GM12878 (cell line): ENCODE data around the gene PLXND1. TPM values are rescaled to one million over a fixed set of nuclear protein-coding genes. Genes with fewer than 3 reads are reported as not detected.

Experiments used
- ATAC-seq: fragments of 200-7000 bp; cut with Tn5 transposase; 3 replicates; pipeline ENCODE4 v1.9.1; 2020; ENCODE audit warnings: mild to moderate bottlenecking, moderate library complexity
- BruUV-seq: library from RNA; stranded (reverse); fragments of 400-500 nt; replicated peaks from 2 replicates; lab custom pipeline; 2021; lab: Mats Ljungman, UMichigan
- CTCF ChIA-PET: fragments of 300-600 bp; sonication (Branson Sonifier 250); formaldehyde crosslinking; extraction: SDS; loops from one replicate; lab custom pipeline; 2021; ENCODE audit warnings: inconsistent platforms; lab: Yijun Ruan, JAX
- POLR2A ChIA-PET: fragments of 350-600 bp; formaldehyde crosslinking; extraction: SDS; loops from one replicate; lab custom pipeline; 2021; ENCODE audit warnings: inconsistent platforms; lab: Charles Lee
- RAD21 ChIA-PET: fragments of 300-600 bp; sonication (Branson Sonifier 250); formaldehyde crosslinking; loops from one replicate; lab custom pipeline; 2023; ENCODE audit warnings: antibody characterized with exemption; ENCODE audit not compliant: unreplicated experiment; lab: Charles Lee
- SMC1A ChIA-PET: fragments of 300-600 bp; sonication (Branson Sonifier 250); formaldehyde crosslinking; loops from one replicate; lab custom pipeline; 2023; ENCODE audit not compliant: unreplicated experiment, uncharacterized antibody; lab: Charles Lee
- DNase-seq: peaks from one replicate; pipeline ENCODE4 v3.0.0-alpha.2; 2011; ENCODE audit warnings: low read depth, low spot score
- FAIRE-seq: peaks from 3 replicates; lab custom pipeline; 2011; peaks lifted over from hg19 to GRCh38; lab: Jason Lieb, UNC
- H2AFZ ChIP-seq: 2 replicates; pipeline ENCODE4 v1.6.0; 2011; ENCODE audit warnings: low read depth, low read length, control low read depth; ENCODE audit not compliant: control insufficient read depth
- H3K27ac ChIP-seq: 2 replicates; pipeline ENCODE4 v1.5.1; 2011; ENCODE audit warnings: control low read depth; ENCODE audit not compliant: control insufficient read depth, insufficient read depth
- H3K27me3 ChIP-seq, 2 experiments: replicated peaks in 1 of 2; 2 replicates each; pipeline versions ENCODE4 v1.6.0 to v1.6.1; 2011; ENCODE audit warnings: low read length in 1 of 2; ENCODE audit not compliant: control insufficient read depth in 2 of 2, insufficient read depth in 2 of 2
- H3K36me3 ChIP-seq, 2 experiments: 2 replicates each; pipeline ENCODE4 v1.5.1; 2011; ENCODE audit warnings: low read length in 1 of 2; ENCODE audit not compliant: control insufficient read depth in 2 of 2, insufficient read depth in 2 of 2
- H3K4me1 ChIP-seq: 2 replicates; pipeline ENCODE4 v1.6.1; 2011; ENCODE audit warnings: mild to moderate bottlenecking, low read length, moderate library complexity, mixed read lengths; ENCODE audit not compliant: control insufficient read depth, insufficient read depth
- H3K4me2 ChIP-seq: 2 replicates; pipeline ENCODE4 v1.6.0; 2011; ENCODE audit warnings: control low read depth; ENCODE audit not compliant: control insufficient read depth, insufficient read depth
- H3K4me3 ChIP-seq: fragments of 200-600 bp; sonication (generic); 2 replicates; pipeline ENCODE4 v1.5.1; 2016
- H3K79me2 ChIP-seq: 2 replicates; pipeline ENCODE4 v1.6.0; 2011; ENCODE audit warnings: low read length; ENCODE audit not compliant: control insufficient read depth, insufficient read depth
- H3K9ac ChIP-seq: 2 replicates; pipeline ENCODE4 v1.8.0; 2011; ENCODE audit warnings: low read length, control low read depth, mixed read lengths; ENCODE audit not compliant: control insufficient read depth, insufficient read depth
- H3K9me3 ChIP-seq: replicated peaks from 3 replicates; pipeline ENCODE4 v1.5.1; 2011; ENCODE audit warnings: mild to moderate bottlenecking, low read length; ENCODE audit not compliant: control insufficient read depth, insufficient read depth
- H4K20me1 ChIP-seq: 2 replicates; pipeline ENCODE4 v1.6.0; 2011; ENCODE audit not compliant: control insufficient read depth, insufficient read depth
- ASH2L ChIP-seq: fragments of 300-600, 200-600 bp; sonication (generic); IDR thresholded peaks from 2 replicates; pipeline ENCODE4 v1.6.1; 2017; ENCODE audit warnings: low read depth, mild to moderate bottlenecking, borderline replicate concordance
- EGR1 ChIP-seq, 2 experiments: IDR thresholded peaks; 1 replicate in 1 of 2; 2 replicates in 1 of 2; pipeline ENCODE4 v1.6.1; 2011 to 2012; ENCODE audit warnings: low read depth in 2 of 2, low read length in 2 of 2, borderline replicate concordance in 1 of 2, mild to moderate bottlenecking in 1 of 2, moderate library complexity in 1 of 2
- EZH2 ChIP-seq: IDR thresholded peaks from 2 replicates; pipeline ENCODE4 v1.6.1; 2012; ENCODE audit warnings: low read depth, mild to moderate bottlenecking, control low read depth, inconsistent platforms, low read length, borderline replicate concordance; ENCODE audit not compliant: control insufficient read depth
- IKZF1 ChIP-seq: fragments of 450-650 bp; conservative IDR thresholded peaks from 2 replicates; pipeline ENCODE4 v1.6.1; 2017; ENCODE audit warnings: antibody characterized with exemption, mild to moderate bottlenecking
- JUNB ChIP-seq: IDR thresholded peaks from 2 replicates; pipeline ENCODE4 v1.6.1; 2016; ENCODE audit warnings: antibody characterized with exemption, mild to moderate bottlenecking
- MEF2A ChIP-seq: IDR thresholded peaks from 2 replicates; pipeline ENCODE4 v1.6.1; 2011; ENCODE audit warnings: low read depth, mild to moderate bottlenecking, low read length, moderate library complexity; ENCODE audit not compliant: insufficient read depth
- NR2C2 ChIP-seq: IDR thresholded peaks from 2 replicates; pipeline ENCODE4 v1.6.1; 2011; ENCODE audit warnings: borderline replicate concordance, low read depth; ENCODE audit not compliant: control insufficient read depth, insufficient read length
- PKNOX1 ChIP-seq: fragments of 450-650 bp; IDR thresholded peaks from 2 replicates; pipeline ENCODE4 v1.6.1; 2016; ENCODE audit warnings: mild to moderate bottlenecking
- POLR2AphosphoS5 ChIP-seq: IDR thresholded peaks from 2 replicates; pipeline ENCODE4 v1.6.1; 2011; ENCODE audit warnings: mild to moderate bottlenecking, low read length, inconsistent platforms
- SRF ChIP-seq, 2 experiments: IDR thresholded peaks; 2 replicates each; pipeline ENCODE4 v1.6.1; 2011; ENCODE audit warnings: low read depth in 2 of 2, low read length in 2 of 2, mild to moderate bottlenecking in 1 of 2, moderate library complexity in 1 of 2
- TCF12 ChIP-seq: IDR thresholded peaks from 2 replicates; pipeline ENCODE4 v1.6.1; 2011; ENCODE audit warnings: low read depth, mild to moderate bottlenecking, low read length
- ZBTB40 ChIP-seq: fragments of 450-650 bp; IDR thresholded peaks from 2 replicates; pipeline ENCODE4 v1.6.1; 2016; ENCODE audit warnings: mild to moderate bottlenecking, moderate library complexity, borderline replicate concordance
- WGBS: methylation state at CpG from one replicate; pipeline ENCODE4 v1.1.6; 2016; ENCODE audit warnings: low lambda C conversion rate; ENCODE audit not compliant: insufficient replicate concordance, insufficient coverage; ENCODE audit errors: missing lambda C conversion rate; 5-methylcytosine and 5-hydroxymethylcytosine counted together
- in situ Hi-C: fragments of 300-500 bp; cut with MboI; formaldehyde crosslinking; loops from 9 replicates; pipeline ENCODE4 v1.14.3; 2018; ENCODE audit warnings: mixed read lengths
- intact Hi-C: fragments of 100-400 bp; cut with micrococcal nuclease; formaldehyde crosslinking; loops from one replicate; pipeline ENCODE4 v1.14.2; 2022; ENCODE audit not compliant: unreplicated experiment
- polyA plus RNA-seq, 11 experiments: library from polyadenylated mRNA; depleted of rRNA in 4 of 11; unstranded in 6 of 11; stranded (reverse) in 5 of 11; fragments of >200 nt; fragmentation: Nextera tagmentation in 4 of 11; fragmentation: Illumina TruSeq in 1 of 11; extraction: Ambion mirVana in 4 of 11; extraction: Trizol in 1 of 11; gene quantifications; 1 replicate in 1 of 11; 2 replicates in 10 of 11; pipeline versions ENCODE4 v1.2.1 to v1.2.3, GENCODE V29; 2011 to 2016; ENCODE audit warnings: inconsistent platforms in 2 of 11, missing spikeins in 2 of 11, low read depth in 1 of 11
- total RNA-seq, 4 experiments: library from RNA; depleted of rRNA in 3 of 4; stranded (reverse); fragments of >200 nt in 3 of 4; fragmentation: Illumina TruSeq in 1 of 4; extraction: Trizol in 1 of 4; gene quantifications; 2 replicates each; pipeline versions ENCODE4 v1.2.1 to v1.2.3, GENCODE V29; 2013 to 2021

Gene PLXND1
- total and polyA plus RNA-seq, 10 of the 15 experiments (the other 5 are each of a cell fraction or from before 2014, with no cell fraction given), result 0.01 to 2.3 (median 0.72) TPM; not detected in 7

- 80% methylated on average over 4 of the region's 4 CpGs for WGBS
- in situ Hi-C loops, result no loop called here
These were observed 29.2 kb upstream of the PLXND1 start for GRCh38 chr3:129635656-129636055.

GRCh38 chr3:129633751-129634481 is 27.4 kb upstream of the PLXND1 start:
- intact Hi-C loops, result no loop called here
- Histone ChIP-seq H3K36me3 (no peaks in the 10 kb centered on the region), H3K27me3 (no peaks in the 10 kb centered on the region; a peak in 1 of 4 replicates), H3K4me1 (no peaks in the 10 kb centered on the region), H3K9ac (no peak overlapping the region), H3K27ac (no peak overlapping the region), H4K20me1 (no peaks in the 10 kb centered on the region), H2AFZ (no peak overlapping the region), H3K4me2 (no peak overlapping the region), H3K9me3 (no peaks in the 10 kb centered on the region; the same call in 2 of the 3 replicates), H3K4me3 (no peak overlapping the region), H3K79me2 (no peaks in the 10 kb centered on the region)
- ChIA-PET RAD21 (no interaction called here), POLR2A (interaction anchor here (0.8 kb wide), 1 partner anchor 186 kb away, joined by 4 read pairs; no protein-coding TSS in a partner anchor), SMC1A (interaction anchor here (0.6 kb wide), 1 partner anchor 137 kb away, joined by 3 read pairs; no protein-coding TSS in a partner anchor), CTCF (no interaction called here)
- ATAC-seq (no peak), FAIRE-seq (no peak), DNase-seq (no peak)
- BruUV-seq, result no TSS peak
- 72% methylated on average over 10 of the region's 10 CpGs for WGBS
- in situ Hi-C loops, result loop anchor here (5.0 kb wide), 1 partner anchor 303 kb away; no protein-coding TSS in a partner anchor
- TF ChIP-seq POLR2AphosphoS5, result no peak
- no peak for TF ChIP-seq IKZF1
- TF ChIP-seq EGR1 (IDR thresholded peaks at IDR 0.05; ENCODE audit: borderline replicate concordance in 1 of 2, low read depth in 2 of 2, low read length in 2 of 2), result no peak
- no peak for TF ChIP-seq ASH2L
- TF ChIP-seq ZBTB40, result no peak
- no peak for TF ChIP-seq PKNOX1
- no peak for TF ChIP-seq JUNB
- no peak for TF ChIP-seq MEF2A

More at GRCh38 chr3:129635656-129636055, 29.2 kb upstream of the PLXND1 start:
- SMC1A ChIA-PET, result no interaction called here
- TF ChIP-seq SRF (IDR thresholded peaks at IDR 0.05; ENCODE audit: low read depth in 2 of 2, low read length in 2 of 2) (no peak), NR2C2 (no peak), TCF12 (no peak), EZH2 (no peak)
- POLR2A ChIA-PET, result no interaction called here
- no peaks in the 10 kb centered on the region for H3K36me3 ChIP-seq
- CTCF ChIA-PET, result interaction anchor here (1.0 kb wide), 1 partner anchor 193 kb away, joined by 3 read pairs; no protein-coding TSS in a partner anchor
- no peak overlapping the region for H2AFZ ChIP-seq
- RAD21 ChIA-PET, result no interaction called here
- no peaks in the 10 kb centered on the region; the same call in 2 of the 3 replicates for H3K9me3 ChIP-seq
- H3K4me2 ChIP-seq, result no peak overlapping the region
- DNase-seq (no peak), FAIRE-seq (no peak), ATAC-seq (no peak)
- no peak overlapping the region for H3K4me3 ChIP-seq
- H3K27ac ChIP-seq, result no peak overlapping the region
- no peaks in the 10 kb centered on the region for H3K4me1 ChIP-seq
- intact Hi-C loops, result no loop called here
- no TSS peak for BruUV-seq
- H3K27me3 ChIP-seq, result no peaks in the 10 kb centered on the region
- H3K79me2 ChIP-seq, result no peaks in the 10 kb centered on the region
- no peak overlapping the region for H3K9ac ChIP-seq
- no peaks in the 10 kb centered on the region for H4K20me1 ChIP-seq
